DOHH2 (cell line): ENCODE results near the gene SSU72.

Source experiments
- H3F3A ChIP-seq: fragments of 200-600 bp; sonication (generic), shearing (Covaris generic); 2 replicates; pipeline ENCODE4 v1.6.0; 2016; ENCODE audit warnings: antibody characterized with exemption, mild to moderate bottlenecking; ENCODE audit not compliant: control insufficient read depth, insufficient read depth
- H3K27ac ChIP-seq: fragments of 200-600 bp; sonication (generic); 2 replicates; pipeline ENCODE4 v1.5.1; 2014; ENCODE audit warnings: low read depth, mild to moderate bottlenecking, low read length, moderate library complexity
- H3K27me3 ChIP-seq: fragments of 200-600 bp; sonication (generic); 2 replicates; pipeline ENCODE4 v1.6.1; 2014; ENCODE audit warnings: mild to moderate bottlenecking, low read length, mixed read lengths; ENCODE audit not compliant: control insufficient read depth
- H3K36me3 ChIP-seq: fragments of 200-600 bp; sonication (generic); 2 replicates; pipeline ENCODE4 v1.6.1; 2014; ENCODE audit warnings: mild to moderate bottlenecking, low read length, moderate library complexity, mixed read lengths; ENCODE audit not compliant: control insufficient read depth
- H3K4me1 ChIP-seq: fragments of 200-600 bp; sonication (generic); 2 replicates; pipeline ENCODE4 v1.6.1; 2014; ENCODE audit warnings: mild to moderate bottlenecking, low read length, mixed read lengths; ENCODE audit not compliant: control insufficient read depth
- H3K4me2 ChIP-seq: fragments of 200-600 bp; sonication (generic); 2 replicates; pipeline ENCODE4 v1.6.0; 2014; ENCODE audit warnings: mild to moderate bottlenecking, low read length, moderate library complexity
- H3K4me3 ChIP-seq: fragments of 200-600 bp; sonication (generic); 2 replicates; pipeline ENCODE4 v1.5.1; 2014; ENCODE audit warnings: mild to moderate bottlenecking, low read length, mixed read lengths
- H3K79me2 ChIP-seq: fragments of 200-600 bp; sonication (generic); 2 replicates; pipeline ENCODE4 v1.6.1; 2014; ENCODE audit warnings: mild to moderate bottlenecking, low read length, mixed read lengths; ENCODE audit not compliant: control insufficient read depth
- H3K9me2 ChIP-seq: fragments of 200-600 bp; sonication (generic); replicated peaks from 2 replicates; pipeline ENCODE4 v1.6.1; 2014; ENCODE audit warnings: mild to moderate bottlenecking, low read length, mixed read lengths; ENCODE audit not compliant: control insufficient read depth
- H3K9me3 ChIP-seq: fragments of 200-600 bp; sonication (generic); 2 replicates; pipeline ENCODE4 v1.6.1; 2014; ENCODE audit warnings: antibody characterized with exemption, low read length, mixed read lengths; ENCODE audit not compliant: control insufficient read depth, insufficient read depth
- H4K20me1 ChIP-seq: fragments of 200-600 bp; sonication (generic); 2 replicates; pipeline ENCODE4 v1.6.0; 2014; ENCODE audit warnings: low read depth, mild to moderate bottlenecking, antibody characterized with exemption, low read length, moderate library complexity; ENCODE audit not compliant: control insufficient read depth, insufficient read depth
- CTCF ChIP-seq: fragments of 200-600 bp; sonication (generic); IDR thresholded peaks from one replicate; pipeline ENCODE4 v1.5.1; 2014; ENCODE audit warnings: antibody characterized with exemption, mild to moderate bottlenecking, low read depth, low read length; ENCODE audit not compliant: poor library complexity, severe bottlenecking
- EZH2phosphoT487 ChIP-seq: fragments of 200-600 bp; sonication (generic); IDR thresholded peaks from 2 replicates; pipeline ENCODE4 v1.6.1; 2017; ENCODE audit warnings: borderline replicate concordance, mild to moderate bottlenecking, antibody characterized with exemption, low read length, moderate library complexity, mixed read lengths

Gene SSU72

DNA sequence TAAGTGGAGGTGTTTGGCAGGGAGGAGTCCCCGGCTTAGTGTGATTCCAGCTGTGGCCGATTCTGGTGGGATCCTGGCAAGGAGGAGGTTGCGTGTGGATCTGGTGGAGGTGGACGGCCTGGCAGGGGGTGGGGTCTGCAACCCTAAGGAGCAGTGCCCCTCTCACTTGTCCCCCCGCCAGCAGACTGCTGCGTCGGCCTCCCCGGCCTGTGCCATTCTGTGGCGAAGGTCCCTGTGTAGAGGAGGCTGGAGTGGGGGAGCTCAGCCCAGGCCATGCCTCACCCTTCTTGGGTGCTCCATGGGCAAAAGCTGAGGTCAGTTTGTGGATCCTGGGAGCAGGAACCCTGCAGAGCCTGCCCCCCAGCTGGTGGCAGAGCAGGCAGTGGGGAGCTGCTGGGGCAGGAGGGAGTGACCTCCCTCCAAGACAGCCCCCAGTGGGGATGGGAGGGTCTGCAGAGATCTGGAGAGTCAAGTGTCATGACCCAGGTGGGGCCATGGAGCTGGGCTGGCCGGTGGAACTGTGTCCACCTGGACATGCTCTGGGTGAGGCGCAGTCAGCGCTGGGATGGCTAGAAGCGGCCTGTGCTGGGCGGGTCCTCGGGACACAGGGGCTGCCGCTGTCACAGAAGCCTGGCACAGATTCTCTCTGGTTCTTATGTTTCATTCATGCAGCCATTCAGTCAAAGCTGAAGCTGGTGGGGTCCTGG, 45.9 kb upstream of the SSU72 start:
- Histone ChIP-seq H3K36me3 (no peaks in the 10 kb centered on the region; the same call in 1 of the 2 replicates), H4K20me1 (peaks cover 7% of the 10 kb centered on the region; the same call in 1 of the 2 replicates), H3K4me1 (peaks cover 10% of the 10 kb centered on the region)

DNA sequence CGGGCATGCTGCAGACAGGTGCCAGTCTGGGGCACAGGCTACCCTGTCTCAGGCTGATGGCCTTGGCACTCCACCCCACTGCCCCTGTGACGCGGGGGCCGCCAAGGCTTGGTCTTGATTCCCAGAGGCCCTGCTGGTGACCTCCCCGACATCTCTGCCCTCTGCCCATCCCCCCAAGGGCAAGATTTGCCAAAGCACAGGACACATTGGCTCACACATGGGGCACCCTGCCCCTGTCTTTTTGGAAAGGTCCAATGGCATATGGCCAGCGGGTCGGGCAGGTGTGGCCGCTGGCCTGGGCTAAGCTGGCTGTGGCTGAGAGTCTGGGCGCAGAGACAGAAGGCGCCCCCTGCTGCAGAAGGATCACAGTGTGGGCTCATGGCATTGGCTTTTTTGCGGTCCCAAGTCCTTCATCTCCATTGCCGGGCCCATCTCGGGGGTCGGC, 45.3 kb upstream of the SSU72 start:
- Histone ChIP-seq H3K4me1 (peaks cover 10% of the 10 kb centered on the region), H3K79me2 (peaks cover 12% of the 10 kb centered on the region), H3K9me2 (no peaks in the 10 kb centered on the region), H4K20me1 (peaks cover 7% of the 10 kb centered on the region; the same call in 1 of the 2 replicates), H3F3A (no peaks in the 10 kb centered on the region; the same call in 1 of the 2 replicates), H3K4me2 (no peak overlapping the region), H3K27ac (no peak overlapping the region), H3K9me3 (no peaks in the 10 kb centered on the region), H3K27me3 (no peaks in the 10 kb centered on the region), H3K4me3 (no peak overlapping the region), H3K36me3 (peaks cover 3% of the 10 kb centered on the region)
- TF ChIP-seq CTCF (peak; percentile 46), EZH2phosphoT487 (no peak)

More for the DNA sequence above, 45.9 kb upstream of the SSU72 start:
- Histone ChIP-seq H3K27ac (no peak overlapping the region), H3K4me2 (no peak overlapping the region), H3K9me2 (no peaks in the 10 kb centered on the region), H3K4me3 (no peak overlapping the region), H3K9me3 (no peaks in the 10 kb centered on the region), H3K27me3 (no peaks in the 10 kb centered on the region), H3F3A (no peaks in the 10 kb centered on the region), H3K79me2 (peaks cover 10% of the 10 kb centered on the region)
- TF ChIP-seq EZH2phosphoT487: no peak
- TF ChIP-seq CTCF: no peak

GRCh38 chr1:1618396-1619068, 43.9 kb upstream of the SSU72 start:
- Histone ChIP-seq H3K27ac (no peak overlapping the region), H3K79me2 (peaks cover 25% of the 10 kb centered on the region), H3K36me3 (peaks cover 3% of the 10 kb centered on the region), H3K4me1 (peaks cover 23% of the 10 kb centered on the region), H3K4me3 (no peak overlapping the region), H3K27me3 (no peaks in the 10 kb centered on the region), H3K9me3 (no peaks in the 10 kb centered on the region), H3K4me2 (no peak overlapping the region), H3F3A (no peaks in the 10 kb centered on the region; the same call in 1 of the 2 replicates), H3K9me2 (no peaks in the 10 kb centered on the region), H4K20me1 (peaks cover 7% of the 10 kb centered on the region; the same call in 1 of the 2 replicates)
- TF ChIP-seq EZH2phosphoT487 (no peak), CTCF (no peak)
